ENCODE results near the gene FOXP1.

FOXP1 gene

GRCh38 chr3:71228156-71228866, 355.2 kb downstream of the FOXP1 start:
- in situ Hi-C loops (cut with MboI; ENCODE audit: low pct_unique_long_range_greater_than_20kb, low sequenced_read_pairs, unreplicated experiment) = no loop called here
- no peak for TF ChIP-seq CTCF (IDR thresholded peaks at IDR 0.05; ENCODE audit: extremely low read depth, insufficient read depth, missing control alignments)
- DNase-seq (ENCODE audit: low spot score) = no peak

- TF ChIP-seq CTCF (IDR thresholded peaks at IDR 0.05; ENCODE audit: extremely low read depth, insufficient read depth, missing control alignments) = no peak
- in situ Hi-C loops (cut with MboI; ENCODE audit: low pct_unique_long_range_greater_than_20kb, low sequenced_read_pairs, unreplicated experiment) = no loop called here
- no peak for DNase-seq (ENCODE audit: low spot score)
Measured at GRCh38 chr3:71227270-71227661, 356.3 kb downstream of the FOXP1 start.

- no peak for TF ChIP-seq CTCF (IDR thresholded peaks at IDR 0.05; ENCODE audit: extremely low read depth, insufficient read depth, missing control alignments)
- DNase-seq (ENCODE audit: low spot score) = peak; percentile 55
- in situ Hi-C loops (cut with MboI; ENCODE audit: low pct_unique_long_range_greater_than_20kb, low sequenced_read_pairs, unreplicated experiment) = no loop called here
Measured at GRCh38 chr3:71226565-71227269, 356.8 kb downstream of the FOXP1 start.

GRCh38 chr3:71225951-71226564, 357.5 kb downstream of the FOXP1 start:
- no peak for DNase-seq (ENCODE audit: low spot score)
- no peak for TF ChIP-seq CTCF (IDR thresholded peaks at IDR 0.05; ENCODE audit: extremely low read depth, insufficient read depth, missing control alignments)
- in situ Hi-C loops (cut with MboI; ENCODE audit: low pct_unique_long_range_greater_than_20kb, low sequenced_read_pairs, unreplicated experiment) = no loop called here

- in situ Hi-C loops (cut with MboI; ENCODE audit: low pct_unique_long_range_greater_than_20kb, low sequenced_read_pairs, unreplicated experiment) = no loop called here
- DNase-seq (ENCODE audit: low spot score) = no peak
- TF ChIP-seq CTCF (IDR thresholded peaks at IDR 0.05; ENCODE audit: extremely low read depth, insufficient read depth, missing control alignments) = no peak
Measured at GRCh38 chr3:71225002-71225684, 358.4 kb downstream of the FOXP1 start.

All from GM13977 (cell line).